Gastrocnemius medialis (tissue), 4 donors: ENCODE data around the gene EPB41. TPM values are rescaled to one million over a fixed set of nuclear protein-coding genes. Genes with fewer than 3 reads are reported as not detected.

ENCODE experiments used
- ATAC-seq, 2 donors: fragments of 150-250 bp; one replicate each; pipeline ENCODE4 v1.9.1; 2016
- DNase-seq, 2 donors: peaks; one replicate each; pipeline ENCODE4 v3.0.0-alpha.2; 2019
- H3K27ac ChIP-seq, 4 donors: fragments of 200-600 bp; sonication (generic); 1 replicate in 1 of 4; 2 replicates in 3 of 4; pipeline ENCODE4 v1.5.1; 2016 to 2018; ENCODE audit warnings: mild to moderate bottlenecking in 2 of 4, moderate library complexity in 1 of 4
- H3K27me3 ChIP-seq, 3 donors: fragments of 200-600 bp; sonication (generic) in 2 of 3; 1 replicate in 1 of 3; 2 replicates in 2 of 3; pipeline versions ENCODE4 v1.5.1 to v1.6.0; 2016 to 2019; ENCODE audit warnings: mild to moderate bottlenecking in 1 of 3, moderate library complexity in 1 of 3
- H3K36me3 ChIP-seq, 2 donors: fragments of 200-600 bp; sonication (generic) in 1 of 2; one replicate each; pipeline ENCODE4 v1.5.1; 2017 to 2018
- H3K4me1 ChIP-seq, 2 donors: fragments of 200-600 bp; sonication (generic) in 1 of 2; one replicate each; pipeline ENCODE4 v1.5.1; 2016 to 2017; ENCODE audit warnings: mild to moderate bottlenecking in 2 of 2
- H3K4me3 ChIP-seq, 4 donors: fragments of 200-600 bp; sonication (generic) in 3 of 4; 1 replicate in 1 of 4; 2 replicates in 3 of 4; pipeline ENCODE4 v1.5.1; 2016 to 2019; ENCODE audit warnings: mild to moderate bottlenecking in 2 of 4
- H3K9me3 ChIP-seq, 3 donors: fragments of 200-600 bp; sonication (generic) in 2 of 3; 1 replicate in 1 of 3; 2 replicates in 2 of 3; pipeline ENCODE4 v1.5.1; 2016 to 2019
- CTCF ChIP-seq, 5 experiments: fragments of 450-650 bp in 3 of 5; fragments of 200-600 bp in 2 of 5; sonication (generic) in 2 of 5; IDR thresholded peaks in 4 of 5; conservative IDR thresholded peaks in 1 of 5; 1 replicate in 4 of 5; 2 replicates in 1 of 5; pipeline ENCODE4 v1.5.1; 2016 to 2019; ENCODE audit warnings: antibody characterized with exemption in 5 of 5, mild to moderate bottlenecking in 3 of 5, moderate library complexity in 3 of 5
- POLR2A ChIP-seq, 2 donors: fragments of 450-650 bp; IDR thresholded peaks; one replicate each; pipeline ENCODE4 v1.6.1; 2017; ENCODE audit warnings: antibody characterized with exemption in 2 of 2, mild to moderate bottlenecking in 2 of 2, moderate library complexity in 2 of 2
- in situ Hi-C, 4 donors: fragments of 200-750 bp; cut with MboI; loops; one replicate each; pipeline versions ENCODE4 v1.15.0 to v1.8.0; 2017; ENCODE audit warnings: low sequenced_read_pairs in 4 of 4
- intact Hi-C: fragments of 100-400 bp; cut with DNase I; formaldehyde crosslinking; loops from one replicate; pipeline ENCODE4 v1.15.1; 2023; ENCODE audit warnings: low total_unique reads
- total RNA-seq, 4 donors: library from RNA; depleted of rRNA; stranded (reverse); fragments of >200 nt; gene quantifications; one replicate each; pipeline versions ENCODE4 v1.1.0 to v1.2.3, GENCODE V29; 2016

Gene EPB41
- total RNA-seq, 4 donors from 2014 or later, result 19.5 to 28.6 (median 23.6) TPM

- Histone ChIP-seq H3K27ac (no peak overlapping the region), H3K36me3 (no peaks in the 10 kb centered on the region), H3K27me3 (no peaks in the 10 kb centered on the region), H3K4me3 (no peak overlapping the region), H3K4me1 (peaks cover 10 to 11% of the 10 kb centered on the region in 2 donors), H3K9me3 (no peaks in the 10 kb centered on the region)
- intact Hi-C loops, result no loop called here
- DNase-seq (no peak), ATAC-seq (no peak)
- in situ Hi-C loops, result no loop called here
- TF ChIP-seq POLR2A (IDR thresholded peaks at IDR 0.05), result no peak
- TF ChIP-seq CTCF (IDR thresholded peaks at IDR 0.05 in 4 of 5, conservative IDR thresholded peaks at IDR 0.05 in 1 of 5), result no peak
Observed at GRCh38 chr1:28902738-28903137, 11.6 kb upstream of the EPB41 start.

DNA sequence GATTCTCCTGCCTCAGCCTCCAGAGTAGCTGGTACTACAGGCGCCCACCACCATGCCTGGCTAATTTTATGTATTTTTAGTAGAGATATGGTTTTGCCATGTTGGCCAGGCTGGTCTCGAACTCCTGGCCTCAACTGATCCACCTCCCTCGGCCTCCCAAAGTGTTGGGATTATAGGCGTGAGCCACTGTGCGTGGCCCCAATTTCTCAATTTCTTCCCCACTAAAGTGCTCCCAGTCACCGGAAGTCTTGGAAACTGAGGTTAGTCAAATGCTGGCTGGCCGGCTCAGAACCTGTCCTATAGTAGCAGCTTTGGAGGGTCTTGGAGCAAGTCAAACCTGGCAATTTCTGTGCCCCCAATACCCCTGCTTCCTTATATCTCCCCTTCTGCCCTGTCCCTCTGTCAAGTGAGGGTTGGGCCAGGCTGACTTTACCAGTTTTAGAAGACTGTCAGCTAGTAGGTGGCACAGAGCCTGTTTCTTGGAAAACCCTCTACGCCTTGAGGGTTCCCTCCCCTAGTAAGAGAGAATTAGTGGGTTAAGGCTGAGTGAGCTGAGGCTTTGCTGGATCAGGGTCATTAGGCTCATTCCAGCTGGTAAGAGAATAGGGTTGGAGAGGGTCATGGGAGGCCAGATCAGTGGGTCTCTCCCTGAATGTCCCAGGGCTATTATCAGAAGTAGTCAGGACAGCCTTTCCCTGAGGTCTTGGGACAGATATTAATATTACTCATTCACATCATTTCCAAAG lies 8.3 kb upstream of the EPB41 start:
- H3K36me3 ChIP-seq, result no peaks in the 10 kb centered on the region
- intact Hi-C loops (no loop called here), in situ Hi-C loops (no loop called here)
- no peak for TF ChIP-seq CTCF (IDR thresholded peaks at IDR 0.05 in 4 of 5, conservative IDR thresholded peaks at IDR 0.05 in 1 of 5)
- TF ChIP-seq POLR2A (IDR thresholded peaks at IDR 0.05), result no peak
- H3K4me3 ChIP-seq, result no peak overlapping the region
- no peak overlapping the region for H3K27ac ChIP-seq
- no peaks in the 10 kb centered on the region for H3K4me1 ChIP-seq
- no peaks in the 10 kb centered on the region for H3K27me3 ChIP-seq
- DNase-seq (no peak), ATAC-seq (no peak)
- no peaks in the 10 kb centered on the region for H3K9me3 ChIP-seq

GRCh38 chr1:28909198-28909597 lies 5.2 kb upstream of the EPB41 start:
- Histone ChIP-seq H3K9me3 (no peaks in the 10 kb centered on the region), H3K4me1 (peaks cover 3 to 6% of the 10 kb centered on the region in 2 donors), H3K27ac (no peak overlapping the region), H3K36me3 (no peaks in the 10 kb centered on the region), H3K27me3 (no peaks in the 10 kb centered on the region), H3K4me3 (no peak overlapping the region)
- ATAC-seq, result no peak
- intact Hi-C loops (no loop called here), in situ Hi-C loops (no loop called here)
- no peak for DNase-seq
- TF ChIP-seq CTCF (IDR thresholded peaks at IDR 0.05 in 4 of 5, conservative IDR thresholded peaks at IDR 0.05 in 1 of 5) (no peak), POLR2A (IDR thresholded peaks at IDR 0.05) (no peak)

DNA sequence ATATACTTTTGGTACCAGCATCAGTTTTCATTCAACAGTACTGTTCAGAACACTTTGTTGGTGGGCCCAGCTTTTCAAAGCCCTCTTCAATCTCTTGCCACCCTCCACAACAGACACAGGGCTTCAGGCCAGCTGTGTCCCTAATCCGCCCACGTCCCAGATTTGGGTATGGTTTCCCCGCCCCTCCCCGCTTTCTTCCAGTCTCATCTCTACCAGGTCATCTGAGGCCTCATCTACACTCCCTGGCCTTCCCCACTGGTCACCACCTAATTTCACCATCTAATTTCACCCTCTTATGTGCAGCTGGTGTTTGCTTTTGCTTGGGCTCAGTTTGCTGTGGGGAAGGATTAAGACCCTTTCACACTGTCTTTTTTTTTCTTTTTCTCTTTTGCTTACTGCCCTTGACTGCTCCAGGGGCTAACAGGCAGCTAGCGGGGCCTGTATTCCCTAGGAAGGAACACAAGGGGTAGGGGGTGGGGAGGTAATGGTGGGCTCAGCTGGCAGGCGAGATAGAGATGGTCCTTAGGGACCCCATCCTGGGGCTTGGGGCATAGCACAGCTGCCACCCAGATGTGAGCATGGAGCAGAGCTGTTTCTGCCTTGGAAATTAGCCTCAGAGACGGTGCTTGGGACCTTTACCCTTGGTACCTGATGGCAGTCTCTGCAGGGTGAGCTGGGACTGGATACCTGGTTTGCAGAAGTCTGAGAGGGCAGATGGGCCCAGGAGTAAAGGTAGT lies 3.8 kb upstream of the EPB41 start:
- ATAC-seq (no peak), DNase-seq (no peak)
- in situ Hi-C loops, result no loop called here
- Histone ChIP-seq H3K27ac (no peak overlapping the region), H3K36me3 (no peaks in the 10 kb centered on the region), H3K4me3 (no peak overlapping the region), H3K9me3 (no peaks in the 10 kb centered on the region), H3K4me1 (peaks cover 8 to 12% of the 10 kb centered on the region in 2 donors), H3K27me3 (no peaks in the 10 kb centered on the region)
- TF ChIP-seq POLR2A (IDR thresholded peaks at IDR 0.05) (no peak), CTCF (IDR thresholded peaks at IDR 0.05 in 4 of 5, conservative IDR thresholded peaks at IDR 0.05 in 1 of 5) (no peak)
- intact Hi-C loops, result no loop called here
